GM12878 (cell line): ENCODE results near the gene SYNPR. TPM values are rescaled to one million over a fixed set of nuclear protein-coding genes. Genes with fewer than 3 reads are reported as not detected.

Experiments used
- ATAC-seq: fragments of 200-7000 bp; cut with Tn5 transposase; 3 replicates; pipeline ENCODE4 v1.9.1; 2020; ENCODE audit warnings: mild to moderate bottlenecking, moderate library complexity
- BruUV-seq: library from RNA; stranded (reverse); fragments of 400-500 nt; replicated peaks from 2 replicates; lab custom pipeline; 2021; lab: Mats Ljungman, UMichigan
- CTCF ChIA-PET: fragments of 300-600 bp; sonication (Branson Sonifier 250); formaldehyde crosslinking; extraction: SDS; loops from one replicate; lab custom pipeline; 2021; ENCODE audit warnings: inconsistent platforms; lab: Yijun Ruan, JAX
- POLR2A ChIA-PET: fragments of 350-600 bp; formaldehyde crosslinking; extraction: SDS; loops from one replicate; lab custom pipeline; 2021; ENCODE audit warnings: inconsistent platforms; lab: Charles Lee
- RAD21 ChIA-PET: fragments of 300-600 bp; sonication (Branson Sonifier 250); formaldehyde crosslinking; loops from one replicate; lab custom pipeline; 2023; ENCODE audit warnings: antibody characterized with exemption; ENCODE audit not compliant: unreplicated experiment; lab: Charles Lee
- SMC1A ChIA-PET: fragments of 300-600 bp; sonication (Branson Sonifier 250); formaldehyde crosslinking; loops from one replicate; lab custom pipeline; 2023; ENCODE audit not compliant: unreplicated experiment, uncharacterized antibody; lab: Charles Lee
- DNase-seq: peaks from one replicate; pipeline ENCODE4 v3.0.0-alpha.2; 2011; ENCODE audit warnings: low read depth, low spot score
- FAIRE-seq: peaks from 3 replicates; lab custom pipeline; 2011; peaks lifted over from hg19 to GRCh38; lab: Jason Lieb, UNC
- H2AFZ ChIP-seq: 2 replicates; pipeline ENCODE4 v1.6.0; 2011; ENCODE audit warnings: low read depth, low read length, control low read depth; ENCODE audit not compliant: control insufficient read depth
- H3K27ac ChIP-seq: 2 replicates; pipeline ENCODE4 v1.5.1; 2011; ENCODE audit warnings: control low read depth; ENCODE audit not compliant: control insufficient read depth, insufficient read depth
- H3K27me3 ChIP-seq, 2 experiments: replicated peaks in 1 of 2; 2 replicates each; pipeline versions ENCODE4 v1.6.0 to v1.6.1; 2011; ENCODE audit warnings: low read length in 1 of 2; ENCODE audit not compliant: control insufficient read depth in 2 of 2, insufficient read depth in 2 of 2
- H3K36me3 ChIP-seq, 2 experiments: 2 replicates each; pipeline ENCODE4 v1.5.1; 2011; ENCODE audit warnings: low read length in 1 of 2; ENCODE audit not compliant: control insufficient read depth in 2 of 2, insufficient read depth in 2 of 2
- H3K4me1 ChIP-seq: 2 replicates; pipeline ENCODE4 v1.6.1; 2011; ENCODE audit warnings: mild to moderate bottlenecking, low read length, moderate library complexity, mixed read lengths; ENCODE audit not compliant: control insufficient read depth, insufficient read depth
- H3K4me2 ChIP-seq: 2 replicates; pipeline ENCODE4 v1.6.0; 2011; ENCODE audit warnings: control low read depth; ENCODE audit not compliant: control insufficient read depth, insufficient read depth
- H3K4me3 ChIP-seq: fragments of 200-600 bp; sonication (generic); 2 replicates; pipeline ENCODE4 v1.5.1; 2016
- H3K79me2 ChIP-seq: 2 replicates; pipeline ENCODE4 v1.6.0; 2011; ENCODE audit warnings: low read length; ENCODE audit not compliant: control insufficient read depth, insufficient read depth
- H3K9ac ChIP-seq: 2 replicates; pipeline ENCODE4 v1.8.0; 2011; ENCODE audit warnings: low read length, control low read depth, mixed read lengths; ENCODE audit not compliant: control insufficient read depth, insufficient read depth
- H3K9me3 ChIP-seq: replicated peaks from 3 replicates; pipeline ENCODE4 v1.5.1; 2011; ENCODE audit warnings: mild to moderate bottlenecking, low read length; ENCODE audit not compliant: control insufficient read depth, insufficient read depth
- H4K20me1 ChIP-seq: 2 replicates; pipeline ENCODE4 v1.6.0; 2011; ENCODE audit not compliant: control insufficient read depth, insufficient read depth
- CBFB ChIP-seq: IDR thresholded peaks from 2 replicates; pipeline ENCODE4 v1.6.1; 2016; ENCODE audit warnings: antibody characterized with exemption, low read depth
- MEF2A ChIP-seq: IDR thresholded peaks from 2 replicates; pipeline ENCODE4 v1.6.1; 2011; ENCODE audit warnings: low read depth, mild to moderate bottlenecking, low read length, moderate library complexity; ENCODE audit not compliant: insufficient read depth
- NBN ChIP-seq: fragments of 450-650 bp; IDR thresholded peaks from 2 replicates; pipeline ENCODE4 v1.6.1; 2016
- POLR2AphosphoS2 ChIP-seq: IDR thresholded peaks from 2 replicates; pipeline ENCODE4 v1.6.1; 2011; ENCODE audit warnings: low read depth, mild to moderate bottlenecking, low read length, improper control_type of control experiment, moderate library complexity
- RELA ChIP-seq: fragments of 450-650 bp; IDR thresholded peaks from 2 replicates; pipeline ENCODE4 v1.8.0; 2014; ENCODE audit warnings: borderline replicate concordance; ENCODE audit not compliant: partially characterized antibody
- TCF7 ChIP-seq: IDR thresholded peaks from 2 replicates; pipeline ENCODE4 v1.6.1; 2014; ENCODE audit warnings: antibody characterized with exemption, borderline replicate concordance
- ZNF622 ChIP-seq: fragments of 450-650 bp; IDR thresholded peaks from 2 replicates; pipeline ENCODE4 v1.6.1; 2017; ENCODE audit warnings: mild to moderate bottlenecking, inconsistent platforms
- ZZZ3 ChIP-seq: IDR thresholded peaks from 2 replicates; pipeline ENCODE4 v1.6.1; 2011; ENCODE audit warnings: low read depth; ENCODE audit not compliant: control insufficient read depth, insufficient read length
- WGBS: methylation state at CpG from one replicate; pipeline ENCODE4 v1.1.6; 2016; ENCODE audit warnings: low lambda C conversion rate; ENCODE audit not compliant: insufficient replicate concordance, insufficient coverage; ENCODE audit errors: missing lambda C conversion rate; 5-methylcytosine and 5-hydroxymethylcytosine counted together
- in situ Hi-C: fragments of 300-500 bp; cut with MboI; formaldehyde crosslinking; loops from 9 replicates; pipeline ENCODE4 v1.14.3; 2018; ENCODE audit warnings: mixed read lengths
- intact Hi-C: fragments of 100-400 bp; cut with micrococcal nuclease; formaldehyde crosslinking; loops from one replicate; pipeline ENCODE4 v1.14.2; 2022; ENCODE audit not compliant: unreplicated experiment
- polyA plus RNA-seq, 11 experiments: library from polyadenylated mRNA; depleted of rRNA in 4 of 11; unstranded in 6 of 11; stranded (reverse) in 5 of 11; fragments of >200 nt; fragmentation: Nextera tagmentation in 4 of 11; fragmentation: Illumina TruSeq in 1 of 11; extraction: Ambion mirVana in 4 of 11; extraction: Trizol in 1 of 11; gene quantifications; 1 replicate in 1 of 11; 2 replicates in 10 of 11; pipeline versions ENCODE4 v1.2.1 to v1.2.3, GENCODE V29; 2011 to 2016; ENCODE audit warnings: inconsistent platforms in 2 of 11, missing spikeins in 2 of 11, low read depth in 1 of 11
- total RNA-seq, 4 experiments: library from RNA; depleted of rRNA in 3 of 4; stranded (reverse); fragments of >200 nt in 3 of 4; fragmentation: Illumina TruSeq in 1 of 4; extraction: Trizol in 1 of 4; gene quantifications; 2 replicates each; pipeline versions ENCODE4 v1.2.1 to v1.2.3, GENCODE V29; 2013 to 2021
- TF ChIP-seq, protein P1 (sequence below): IDR thresholded peaks from 2 replicates; pipeline ENCODE4 v1.6.1; 2011; ENCODE audit warnings: low read depth, low read length, improper control_type of control experiment, borderline replicate concordance
- TF ChIP-seq, protein P2 (sequence below): fragments of 150-350 bp; IDR thresholded peaks from 2 replicates; pipeline ENCODE4 v1.6.1; 2014; ENCODE audit warnings: mild to moderate bottlenecking, low read depth, low read length

SYNPR gene
- total and polyA plus RNA-seq, 10 of the 15 experiments (the other 5 are each of a cell fraction or from before 2014, with no cell fraction given), result not detected

DNA sequence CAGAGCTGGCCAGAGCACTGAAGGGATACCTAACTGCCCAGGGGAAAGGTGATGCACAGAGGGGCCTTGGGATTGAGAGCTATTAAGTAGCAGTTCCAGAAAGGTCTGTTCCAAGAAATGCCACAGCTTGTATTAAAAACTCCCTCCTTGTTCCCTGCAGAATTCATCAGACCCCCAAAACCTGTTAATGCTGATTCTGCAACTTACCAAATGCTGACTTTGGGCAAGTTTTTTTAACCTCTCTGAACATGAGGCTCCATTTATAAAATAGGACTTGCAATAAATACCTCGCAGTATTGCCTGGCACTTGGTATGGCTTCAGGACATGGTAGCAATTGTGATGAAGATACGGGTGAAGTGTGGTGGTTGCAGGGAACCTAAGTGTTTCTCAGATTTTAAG, 30.1 kb upstream of the SYNPR start:
- H3K4me3 ChIP-seq, result no peak overlapping the region
- in situ Hi-C loops, result no loop called here
- no peaks in the 10 kb centered on the region for H3K79me2 ChIP-seq
- POLR2A ChIA-PET, result no interaction called here
- H3K9ac ChIP-seq, result no peak overlapping the region
- ATAC-seq (no peak), DNase-seq (no peak), FAIRE-seq (no peak)
- H3K9me3 ChIP-seq, result no peaks in the 10 kb centered on the region
- 16% methylated on average over 2 of the region's 2 CpGs for WGBS
- intact Hi-C loops, result no loop called here
- H3K27ac ChIP-seq, result no peak overlapping the region
- CTCF ChIA-PET, result interaction anchor here (0.7 to 1.5 kb wide), 3 partner anchors 16 to 569 kb away, joined by 4 to 7 read pairs (median 4); no protein-coding TSS in a partner anchor
- RAD21 ChIA-PET, result no interaction called here
- H4K20me1 ChIP-seq, result no peaks in the 10 kb centered on the region; the same call in 1 of the 2 replicates
- H3K36me3 ChIP-seq, result no peaks in the 10 kb centered on the region
- H3K4me2 ChIP-seq, result no peak overlapping the region
- SMC1A ChIA-PET, result interaction anchor here (0.7 kb wide), 1 partner anchor 16 kb away, joined by 3 read pairs; no protein-coding TSS in a partner anchor
- no TSS peak for BruUV-seq
- H2AFZ ChIP-seq, result no peak overlapping the region
- TF ChIP-seq RELA, result no peak
- TF ChIP-seq, protein P1, sequence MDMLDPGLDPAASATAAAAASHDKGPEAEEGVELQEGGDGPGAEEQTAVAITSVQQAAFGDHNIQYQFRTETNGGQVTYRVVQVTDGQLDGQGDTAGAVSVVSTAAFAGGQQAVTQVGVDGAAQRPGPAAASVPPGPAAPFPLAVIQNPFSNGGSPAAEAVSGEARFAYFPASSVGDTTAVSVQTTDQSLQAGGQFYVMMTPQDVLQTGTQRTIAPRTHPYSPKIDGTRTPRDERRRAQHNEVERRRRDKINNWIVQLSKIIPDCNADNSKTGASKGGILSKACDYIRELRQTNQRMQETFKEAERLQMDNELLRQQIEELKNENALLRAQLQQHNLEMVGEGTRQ, result no peak
- no peak for TF ChIP-seq POLR2AphosphoS2
- no peak for TF ChIP-seq NBN
- no peak for TF ChIP-seq MEF2A
- no peak for TF ChIP-seq ZNF622
- TF ChIP-seq, protein P2, sequence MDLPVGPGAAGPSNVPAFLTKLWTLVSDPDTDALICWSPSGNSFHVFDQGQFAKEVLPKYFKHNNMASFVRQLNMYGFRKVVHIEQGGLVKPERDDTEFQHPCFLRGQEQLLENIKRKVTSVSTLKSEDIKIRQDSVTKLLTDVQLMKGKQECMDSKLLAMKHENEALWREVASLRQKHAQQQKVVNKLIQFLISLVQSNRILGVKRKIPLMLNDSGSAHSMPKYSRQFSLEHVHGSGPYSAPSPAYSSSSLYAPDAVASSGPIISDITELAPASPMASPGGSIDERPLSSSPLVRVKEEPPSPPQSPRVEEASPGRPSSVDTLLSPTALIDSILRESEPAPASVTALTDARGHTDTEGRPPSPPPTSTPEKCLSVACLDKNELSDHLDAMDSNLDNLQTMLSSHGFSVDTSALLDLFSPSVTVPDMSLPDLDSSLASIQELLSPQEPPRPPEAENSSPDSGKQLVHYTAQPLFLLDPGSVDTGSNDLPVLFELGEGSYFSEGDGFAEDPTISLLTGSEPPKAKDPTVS, result no peak
- no peak for TF ChIP-seq CBFB
- TF ChIP-seq TCF7, result no peak
- TF ChIP-seq ZZZ3, result no peak
- no peaks in the 10 kb centered on the region for H3K27me3 ChIP-seq
- no peaks in the 10 kb centered on the region for H3K4me1 ChIP-seq
